ENCODE results near the gene KIF5B.

GRCh38 chr10:32103721-32104120 lies 47.5 kb upstream of the KIF5B start:
- TF ChIP-seq TRIM25 (IDR thresholded peaks at IDR 0.05; ENCODE audit: borderline replicate concordance) (no peak), ZBTB2 (IDR thresholded peaks at IDR 0.05) (no peak)

All from K562 (cell line).